ENCODE data around the gene NPHS1. TPM values are rescaled to one million over a fixed set of nuclear protein-coding genes. Genes with fewer than 3 reads are reported as not detected.

The NPHS1 gene
- total and polyA plus RNA-seq, 2 of the 8 experiments (the other 6 are each of a cell fraction or from before 2014, with no cell fraction given), result 1.3 to 1.4 TPM

DNA sequence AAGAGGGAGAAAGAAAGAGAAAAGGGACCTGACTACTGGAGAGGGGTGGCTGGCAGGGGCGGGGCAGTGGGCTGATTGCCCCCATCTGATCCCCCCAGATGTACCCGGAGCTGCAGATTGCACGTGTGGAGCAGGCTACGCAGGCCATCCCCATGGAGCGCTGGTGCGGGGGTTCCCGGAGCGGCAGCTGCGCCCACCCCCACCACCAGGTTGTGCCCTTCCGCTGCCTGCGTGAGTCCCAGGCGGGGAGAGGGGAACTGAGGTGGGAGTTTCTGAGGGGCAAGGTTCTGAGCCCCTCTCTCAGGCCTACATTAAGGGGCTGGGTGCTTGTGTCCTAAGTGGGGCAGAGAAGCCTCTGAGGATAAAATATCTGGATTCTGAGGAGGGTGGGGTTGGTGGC, 18.5 kb upstream of the NPHS1 start:
- 73% methylated on average over 10 of the region's 12 CpGs; no CpG with 5 or more reads in 1 of the 2 experiments for WGBS, 2 experiments (ENCODE audit: extremely low coverage in 1 of 2, insufficient coverage in 1 of 2, insufficient read length in 1 of 2, insufficient replicate concordance in 2 of 2, low coverage in 1 of 2, low lambda C conversion rate in 2 of 2, missing lambda C conversion rate in 1 of 2)
- Histone ChIP-seq H2BK120ac (replicated peaks; ENCODE audit: low read depth, low read length) (no peak overlapping the region), H3K4ac (replicated peaks; ENCODE audit: insufficient read length, low read depth, low read length) (no peak overlapping the region), H3K4me2 (ENCODE audit: insufficient read depth in 1 of 2, low read depth in 2 of 2, low read length in 2 of 2) (peak overlapping the region in 1 of 2 experiments; percentile 93), H3K27ac (ENCODE audit: low read depth, low read length) (no peak overlapping the region), H3K27me3 (replicated peaks in 1 of 4; ENCODE audit: control insufficient read depth in 3 of 4, extremely low read depth in 1 of 4, insufficient read depth in 3 of 4, low read length in 3 of 4) (peaks cover 3 to 12% (median 9%) of the 10 kb centered on the region in 4 experiments), H2BK5ac (ENCODE audit: low read depth, low read length) (no peak overlapping the region), H3K79me2 (ENCODE audit: control insufficient read depth in 1 of 2, insufficient read depth in 2 of 2, low read length in 2 of 2) (no peaks in the 10 kb centered on the region), H2AFZ (ENCODE audit: low read length) (no peak overlapping the region), H3K56ac (replicated peaks; ENCODE audit: insufficient read length, low read depth, low read length) (no peak overlapping the region), H4K91ac (replicated peaks; ENCODE audit: insufficient read length, low read length) (no peak overlapping the region), H2BK12ac (ENCODE audit: low read depth, low read length) (no peak overlapping the region), H3K4me1 (replicated peaks in 1 of 4; ENCODE audit: control insufficient read depth in 3 of 4, insufficient read depth in 4 of 4, low read length in 3 of 4) (peaks cover 0 to 12% (median 8%) of the 10 kb centered on the region in 4 experiments; a peak in 5 of 7 replicates), H3K23me2 (ENCODE audit: low read depth, low read length) (peaks cover 9% of the 10 kb centered on the region; the same call in 1 of the 2 replicates), H4K8ac (ENCODE audit: extremely low read depth, insufficient read depth, low read length) (no peak overlapping the region), H3K79me1 (ENCODE audit: low read depth, low read length) (no peaks in the 10 kb centered on the region), H4K20me1 (replicated peaks in 1 of 2; ENCODE audit: control insufficient read depth in 1 of 2, insufficient read depth in 2 of 2, low read length in 2 of 2) (peaks cover 0 to 2% of the 10 kb centered on the region in 2 experiments), H3K36me3 (ENCODE audit: control insufficient read depth in 2 of 4, insufficient read depth in 4 of 4, low read length in 3 of 4) (no peaks in the 10 kb centered on the region), H3K4me3 (ENCODE audit: extremely low read depth in 1 of 4, insufficient read depth in 2 of 4, low read depth in 3 of 4, low read length in 4 of 4) (peak overlapping the region in 1 of 4 experiments; percentile 64; a peak in 2 of 8 replicates), H2BK20ac (ENCODE audit: low read length) (no peak overlapping the region), H3K14ac (ENCODE audit: insufficient read length) (no peak overlapping the region), H3K9me3 (ENCODE audit: insufficient read depth in 2 of 2, low read depth in 1 of 2, low read length in 1 of 2) (no peaks in the 10 kb centered on the region), H2BK15ac (ENCODE audit: low read length) (no peak overlapping the region), H2AK5ac (ENCODE audit: low read depth, low read length) (no peak overlapping the region), H4K5ac (ENCODE audit: insufficient read length, low read depth, low read length) (no peak overlapping the region), H3K23ac (ENCODE audit: insufficient read length) (no peak overlapping the region), H3K18ac (ENCODE audit: extremely low read depth, low read length) (no peak overlapping the region; the same call in 1 of the 2 replicates), H3K9ac (replicated peaks in 1 of 4; ENCODE audit: extremely low read depth in 1 of 4, low read depth in 3 of 4, low read length in 3 of 4) (no peak overlapping the region)
- DNase-seq (ENCODE audit: low read depth in 1 of 2, low spot score in 2 of 2) (peak in 1 of 2 experiments; percentile 67), FAIRE-seq (no peak)
- ChIA-PET CTCF (ENCODE audit: partially characterized antibody) (interaction anchor here (0.9 to 3.2 kb wide), 14 partner anchors 10 to 376 kb away, joined by 3 to 15 read pairs (median 3); no protein-coding TSS in a partner anchor), POLR2A (ENCODE audit: partially characterized antibody) (interaction anchor here (1.0 to 2.6 kb wide), 8 partner anchors 10 to 362 kb away, joined by 3 to 20 read pairs (median 4); partner anchors contain the start of genes PSENEN and U2AF1L4)
- TF ChIP-seq USF2 (IDR thresholded peaks at IDR 0.05; ENCODE audit: low read length), result no peak
- peak; percentile 38 to 49; a peak in 3 of 4 replicates for TF ChIP-seq RAD21 (IDR thresholded peaks at IDR 0.05 in 1 of 2, conservative IDR thresholded peaks at IDR 0.05 in 1 of 2; ENCODE audit: low read depth in 2 of 2, low read length in 2 of 2)
- no peak for TF ChIP-seq MAFK (IDR thresholded peaks at IDR 0.05; ENCODE audit: low read depth, low read length)
- peak in 2 of 3 experiments; percentile 54 to 69; a peak in 2 of 4 replicates for TF ChIP-seq CTCF (IDR thresholded peaks at IDR 0.05; ENCODE audit: control extremely low read depth in 1 of 3, insufficient read depth in 1 of 3, low read depth in 1 of 3, low read length in 3 of 3)
